Peyer's patch (tissue), 4 donors: ENCODE results near the gene MCRIP2. TPM values are rescaled to one million over a fixed set of nuclear protein-coding genes. Genes with fewer than 3 reads are reported as not detected.

Experiments
- DNase-seq, 3 donors: peaks; one replicate each; pipeline ENCODE4 v3.0.0-alpha.2; 2017 to 2019
- H3K27ac ChIP-seq, 4 donors: fragments of 200-600 bp; sonication (generic); one replicate each; pipeline ENCODE4 v1.5.1; 2016 to 2019
- H3K27me3 ChIP-seq, 2 donors: fragments of 200-600 bp; sonication (generic); one replicate each; pipeline ENCODE4 v1.5.1; 2019
- H3K36me3 ChIP-seq, 3 donors: fragments of 200-600 bp; sonication (generic); one replicate each; pipeline ENCODE4 v1.5.1; 2016 to 2019
- H3K4me1 ChIP-seq, 4 donors: fragments of 200-600 bp; sonication (generic); one replicate each; pipeline ENCODE4 v1.5.1; 2016 to 2019
- H3K4me3 ChIP-seq, 4 donors: fragments of 200-600 bp; sonication (generic); 1 replicate in 3 of 4; 2 replicates in 1 of 4; pipeline ENCODE4 v1.5.1; 2016 to 2019; ENCODE audit warnings: mild to moderate bottlenecking in 1 of 4
- H3K9me3 ChIP-seq, 4 donors: fragments of 200-600 bp; sonication (generic); one replicate each; pipeline ENCODE4 v1.5.1; 2016 to 2019; ENCODE audit warnings: mild to moderate bottlenecking in 1 of 4
- CTCF ChIP-seq, 6 experiments: fragments of 450-650 bp in 4 of 6; fragments of 200-600 bp in 2 of 6; sonication (generic) in 1 of 6; IDR thresholded peaks; one replicate each; pipeline ENCODE4 v1.5.1; 2017 to 2019; ENCODE audit warnings: antibody characterized with exemption in 6 of 6, mild to moderate bottlenecking in 3 of 6, moderate library complexity in 1 of 6
- POLR2A ChIP-seq, 2 donors: fragments of 450-650 bp; IDR thresholded peaks; one replicate each; pipeline ENCODE4 v1.5.1; 2017; ENCODE audit warnings: antibody characterized with exemption in 2 of 2, mild to moderate bottlenecking in 2 of 2, moderate library complexity in 2 of 2
- total RNA-seq, 4 donors: library from RNA; depleted of rRNA; stranded (reverse); fragments of >200 nt; gene quantifications; one replicate each; pipeline ENCODE4 v1.1.0, GENCODE V29; 2016

Gene MCRIP2
- total RNA-seq, 4 donors from 2014 or later: 114 to 260 (median 222) TPM

GRCh38 chr16:609316-609715, 32.3 kb upstream of the MCRIP2 start:
- Histone ChIP-seq H3K4me3 (no peak overlapping the region), H3K27me3 (no peaks in the 10 kb centered on the region), H3K4me1 (peaks cover 0 to 11% (median 2%) of the 10 kb centered on the region in 4 donors), H3K9me3 (no peaks in the 10 kb centered on the region), H3K27ac (no peak overlapping the region), H3K36me3 (no peaks in the 10 kb centered on the region)
- DNase-seq: no peak
- TF ChIP-seq CTCF (IDR thresholded peaks at IDR 0.05) (no peak), POLR2A (IDR thresholded peaks at IDR 0.05) (no peak)

- no peaks in the 10 kb centered on the region for H3K9me3 ChIP-seq
- DNase-seq: no peak
- H3K36me3 ChIP-seq: no peaks in the 10 kb centered on the region
- no peak overlapping the region for H3K4me3 ChIP-seq
- TF ChIP-seq POLR2A (IDR thresholded peaks at IDR 0.05): no peak
- no peak overlapping the region for H3K27ac ChIP-seq
- peaks cover 0 to 11% (median 2%) of the 10 kb centered on the region in 4 donors for H3K4me1 ChIP-seq
- H3K27me3 ChIP-seq: no peaks in the 10 kb centered on the region
Observed at GRCh38 chr16:609984-610383, 31.6 kb upstream of the MCRIP2 start.

- no peaks in the 10 kb centered on the region for H3K9me3 ChIP-seq
Observed at GRCh38 chr16:610513-611381, 30.9 kb upstream of the MCRIP2 start.

GRCh38 chr16:615122-615521, 26.5 kb upstream of the MCRIP2 start:
- peaks cover 0 to 4% (median 0%) of the 10 kb centered on the region in 3 donors for H3K36me3 ChIP-seq
- no peaks in the 10 kb centered on the region for H3K27me3 ChIP-seq
- DNase-seq: no peak
- TF ChIP-seq CTCF (IDR thresholded peaks at IDR 0.05): no peak
- no peak for TF ChIP-seq POLR2A (IDR thresholded peaks at IDR 0.05)
- no peak overlapping the region for H3K4me3 ChIP-seq
- H3K4me1 ChIP-seq: peaks cover 0 to 27% (median 2%) of the 10 kb centered on the region in 4 donors
- H3K9me3 ChIP-seq: no peaks in the 10 kb centered on the region
- H3K27ac ChIP-seq: no peak overlapping the region

More at GRCh38 chr16:610513-611381, 30.9 kb upstream of the MCRIP2 start:
- Histone ChIP-seq H3K4me1 (peaks cover 0 to 18% (median 2%) of the 10 kb centered on the region in 4 donors), H3K4me3 (no peak overlapping the region), H3K27me3 (no peaks in the 10 kb centered on the region), H3K36me3 (no peaks in the 10 kb centered on the region), H3K27ac (no peak overlapping the region)
- peak; percentile 43 to 75 (median 68) for DNase-seq
- TF ChIP-seq CTCF (IDR thresholded peaks at IDR 0.05) (peak; percentile 2 to 80 (median 74)), POLR2A (IDR thresholded peaks at IDR 0.05) (no peak)

GRCh38 chr16:616733-617586, 24.7 kb upstream of the MCRIP2 start:
- peaks cover 0 to 4% (median 0%) of the 10 kb centered on the region in 3 donors for H3K36me3 ChIP-seq
- TF ChIP-seq CTCF (IDR thresholded peaks at IDR 0.05) (no peak), POLR2A (IDR thresholded peaks at IDR 0.05) (no peak)
- peak overlapping the region in 2 of 4 donors; percentile 25 to 52 for H3K27ac ChIP-seq

More at GRCh38 chr16:616733-617586, 24.7 kb upstream of the MCRIP2 start:
- H3K9me3 ChIP-seq: no peaks in the 10 kb centered on the region
- H3K4me1 ChIP-seq: peaks cover 0 to 22% (median 0%) of the 10 kb centered on the region in 4 donors
- H3K4me3 ChIP-seq: no peak overlapping the region
- no peaks in the 10 kb centered on the region for H3K27me3 ChIP-seq
- DNase-seq: peak in 1 of 3 donors; percentile 69
